NCI-H2081 (cell line): ENCODE measurements around the gene AP2A1.

ENCODE experiments used
- DNase-seq, 2 experiments: peaks; one replicate each; lab custom pipeline; 2025; lab: John Stamatoyannopoulos, UW

The AP2A1 gene

GRCh38 chr19:49766007-49766929, 533 bp upstream of the AP2A1 start:
- DNase-seq = peak; percentile 99 to 100

- DNase-seq = no peak
These were observed 580 bp downstream of the AP2A1 start for GRCh38 chr19:49767381-49767780.

GRCh38 chr19:49767967-49768581, 1.3 kb downstream of the AP2A1 start:
- DNase-seq = no peak

- no peak for DNase-seq
These were observed 3.7 kb downstream of the AP2A1 start for GRCh38 chr19:49770529-49770928.

DNA sequence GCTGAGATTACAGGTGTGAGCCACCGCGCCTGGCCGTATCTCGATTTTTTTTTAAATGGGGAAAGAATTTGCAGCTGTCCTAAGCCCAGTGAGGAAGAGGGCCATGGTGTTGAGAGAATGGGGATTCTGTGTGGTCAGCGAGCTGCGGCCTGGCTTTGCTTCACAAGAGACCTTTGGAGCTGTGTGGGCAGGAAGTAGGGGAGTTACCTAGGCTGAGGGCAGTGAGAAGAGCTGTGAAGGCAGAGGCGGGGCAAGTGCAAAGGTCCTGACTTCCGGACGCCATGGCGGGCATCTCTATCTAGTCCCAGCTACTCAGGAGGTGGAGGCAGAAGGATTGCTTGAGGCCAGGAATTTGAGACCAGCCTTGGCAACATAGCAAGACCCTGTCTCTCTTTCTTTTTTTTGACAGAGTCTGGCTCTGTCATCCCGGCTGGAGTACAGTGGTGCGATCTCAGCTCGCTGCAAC, 4.9 kb downstream of the AP2A1 start:
- DNase-seq = no peak

- no peak for DNase-seq
These were observed 6.1 kb downstream of the AP2A1 start for GRCh38 chr19:49772850-49773432.

- DNase-seq = no peak
These were observed 7.0 kb downstream of the AP2A1 start for GRCh38 chr19:49773663-49774350.

- DNase-seq = no peak
These were observed 8.2 kb downstream of the AP2A1 start for GRCh38 chr19:49774969-49775368.

DNA sequence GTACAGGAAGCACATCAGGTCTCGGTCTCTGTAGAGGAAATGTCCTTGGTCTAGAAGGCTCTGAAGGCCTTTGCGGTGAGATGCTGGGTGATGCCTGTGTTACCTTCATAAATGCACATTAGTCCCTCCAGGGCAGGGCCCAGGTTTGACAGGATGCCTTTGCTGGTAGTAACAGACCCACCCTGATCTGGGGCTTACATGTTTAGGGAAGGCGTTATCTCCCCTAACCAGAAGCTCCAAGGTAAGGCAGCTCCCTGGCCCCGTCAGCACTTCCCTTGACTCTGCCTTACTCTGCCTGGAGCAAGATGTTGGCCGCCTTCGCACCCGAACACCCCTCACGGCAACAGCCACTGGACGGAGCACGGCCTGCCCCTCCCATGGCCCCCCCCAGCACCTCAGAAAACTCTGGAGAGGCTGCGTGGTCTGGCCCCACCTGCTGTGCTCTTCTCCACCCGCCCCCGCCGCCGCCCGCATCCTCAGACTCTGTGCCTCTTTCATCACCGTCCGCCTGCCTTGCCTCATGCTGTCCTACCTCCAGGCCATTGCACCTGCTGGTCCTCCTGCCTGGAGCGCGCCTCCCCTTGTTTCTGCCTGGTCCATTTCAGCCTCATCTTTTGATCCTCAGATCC, 9.1 kb downstream of the AP2A1 start:
- DNase-seq = no peak

- no peak for DNase-seq
These were observed 9.6 kb downstream of the AP2A1 start for GRCh38 chr19:49776371-49776764.

DNA sequence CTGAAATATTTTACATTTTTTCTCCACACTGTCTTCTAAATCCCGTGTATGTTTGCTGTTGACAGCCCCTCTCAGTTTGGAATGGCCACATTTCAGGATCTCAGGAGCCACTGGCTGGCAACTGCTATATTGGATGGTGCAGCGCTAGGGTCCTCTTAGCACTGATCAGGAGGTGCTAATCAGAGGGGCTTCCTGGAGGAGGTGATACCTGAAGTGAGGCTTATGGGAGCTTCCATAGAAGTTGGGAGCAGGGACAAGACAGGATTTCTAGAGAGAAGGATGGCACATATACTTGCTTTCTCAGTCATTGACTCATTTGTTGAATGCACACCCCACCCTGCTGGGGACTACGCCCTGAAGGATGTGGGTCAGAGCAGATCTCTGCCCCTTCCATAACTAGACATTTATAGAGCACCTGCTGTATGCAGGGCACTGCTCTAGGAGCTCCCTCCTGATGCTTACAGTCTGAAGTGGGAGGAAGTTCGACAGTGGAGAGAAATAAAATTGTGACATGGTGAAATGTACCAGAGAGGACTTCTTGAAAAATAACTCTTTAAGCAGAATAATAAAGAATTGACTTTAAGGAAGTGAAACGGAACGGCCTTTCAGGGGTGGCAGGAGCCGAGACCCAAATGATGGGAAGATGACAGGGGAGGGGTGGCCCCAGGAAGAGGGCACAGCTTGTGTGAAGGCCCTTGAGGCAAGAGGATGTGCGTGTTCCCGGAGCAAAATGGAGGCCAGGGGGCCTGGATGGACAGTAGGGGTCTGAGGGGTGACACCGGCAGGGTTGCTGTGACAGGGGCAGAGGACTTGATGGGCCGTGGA, 13.1 kb downstream of the AP2A1 start:
- no peak for DNase-seq

GRCh38 chr19:49780861-49781260, 14.1 kb downstream of the AP2A1 start:
- DNase-seq = no peak

- DNase-seq = no peak
These were observed 14.6 kb downstream of the AP2A1 start for GRCh38 chr19:49781394-49781793.

- no peak for DNase-seq
These were observed 15.7 kb downstream of the AP2A1 start for GRCh38 chr19:49782515-49782914.

- DNase-seq = no peak
These were observed 19.6 kb downstream of the AP2A1 start for GRCh38 chr19:49786376-49786820.

- no peak for DNase-seq
These were observed 20.9 kb downstream of the AP2A1 start for GRCh38 chr19:49787746-49788145.

GRCh38 chr19:49788857-49789256, 22.1 kb downstream of the AP2A1 start:
- DNase-seq = no peak

DNA sequence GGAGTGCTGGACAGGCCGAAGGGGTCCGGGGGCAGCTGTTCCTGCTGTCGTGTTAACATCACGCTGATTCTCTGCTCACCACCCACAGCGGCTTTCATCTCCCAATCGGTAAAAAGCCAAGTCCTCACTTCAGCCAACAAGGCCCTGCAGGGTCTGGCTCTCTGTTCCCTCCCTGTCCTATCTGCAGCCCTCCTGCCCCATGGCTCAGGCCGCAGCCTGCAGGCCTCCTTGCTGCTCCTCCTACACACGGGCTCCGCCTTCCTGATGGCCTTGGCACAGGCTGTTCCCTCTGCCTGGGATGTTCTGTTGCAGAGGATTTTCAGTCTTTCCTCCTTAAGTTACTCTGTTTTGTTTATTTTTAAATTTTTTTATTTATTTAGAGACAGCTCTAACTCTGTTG, 24.1 kb downstream of the AP2A1 start:
- DNase-seq = no peak

DNA sequence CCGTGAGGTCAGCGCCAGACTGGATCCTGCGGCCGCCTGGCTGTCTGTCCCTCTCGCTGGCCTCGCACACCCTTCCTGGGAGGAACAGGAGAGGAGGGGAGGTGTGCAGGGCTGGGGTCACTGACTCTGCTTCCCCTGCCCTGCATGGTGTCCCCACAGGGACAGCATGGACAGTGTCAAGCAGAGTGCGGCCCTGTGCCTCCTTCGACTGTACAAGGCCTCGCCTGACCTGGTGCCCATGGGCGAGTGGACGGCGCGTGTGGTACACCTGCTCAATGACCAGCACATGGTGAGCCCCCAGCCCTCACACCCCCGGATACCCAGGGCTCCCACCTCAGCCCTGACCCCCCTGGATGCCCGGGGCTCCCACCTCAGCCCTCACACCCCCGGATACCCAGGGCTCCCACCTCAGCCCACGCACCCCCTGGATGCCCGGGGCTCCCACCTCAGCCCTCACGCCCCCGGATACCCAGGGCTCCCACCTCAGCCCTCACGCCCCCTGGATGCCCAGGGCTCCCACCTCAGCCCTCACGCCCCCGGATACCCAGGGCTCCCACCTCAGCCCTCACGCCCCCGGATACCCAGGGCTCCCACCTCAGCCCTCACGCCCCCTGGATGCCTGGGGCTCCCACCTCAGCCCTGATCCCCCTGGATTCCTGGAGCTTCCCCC, 25.1 kb downstream of the AP2A1 start:
- DNase-seq = no peak

DNA sequence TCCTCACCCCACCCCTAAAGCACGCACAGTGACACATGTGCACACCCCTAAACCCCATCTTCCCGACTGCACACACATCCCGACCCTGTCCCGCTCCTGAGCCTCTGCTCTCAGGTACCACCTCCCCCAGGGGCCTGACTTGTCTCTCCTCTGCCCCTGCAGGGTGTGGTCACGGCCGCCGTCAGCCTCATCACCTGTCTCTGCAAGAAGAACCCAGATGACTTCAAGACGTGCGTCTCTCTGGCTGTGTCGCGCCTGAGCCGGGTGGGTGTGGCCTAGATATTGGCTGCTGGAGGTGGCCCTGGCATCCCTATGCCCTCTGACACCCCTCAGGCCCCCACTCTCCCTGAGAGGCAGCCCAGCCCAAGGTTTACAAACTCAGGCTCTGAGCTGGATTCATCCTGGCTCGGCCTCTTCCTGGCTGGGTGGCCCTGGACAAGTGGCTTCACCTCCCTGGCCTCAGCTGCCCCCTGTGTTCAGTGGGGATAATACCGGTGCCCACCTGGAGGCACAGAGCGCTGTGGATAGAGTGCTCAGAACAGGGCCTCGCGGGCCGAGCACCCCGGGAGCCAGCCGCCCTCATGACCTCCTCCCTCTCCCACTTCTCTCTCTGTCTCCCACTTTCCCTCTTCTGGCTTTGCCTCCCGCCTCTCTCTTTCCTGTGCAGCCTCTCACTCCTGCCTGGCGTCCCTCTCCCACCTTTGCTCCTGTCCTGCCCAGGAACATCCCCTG, 26.2 kb downstream of the AP2A1 start:
- no peak for DNase-seq
